Spleen (tissue), 11 donors: ENCODE data around the gene NTS. TPM values are rescaled to one million over a fixed set of nuclear protein-coding genes. Genes with fewer than 3 reads are reported as not detected.
A peak's percentile ranks its signal among the peaks of the same experiment; 100 is the strongest.

Experiments
- DNase-seq: peaks from one replicate; pipeline ENCODE4 v3.0.0-alpha.2; 2020
- H3K27ac ChIP-seq, 8 donors: fragments of 200-600 bp; sonication (generic) in 7 of 8; 1 replicate in 4 of 8; 2 replicates in 4 of 8; pipeline versions ENCODE4 v1.5.0 to v1.8.0; 2016 to 2021; ENCODE audit warnings: inconsistent platforms in 4 of 8, mild to moderate bottlenecking in 4 of 8, moderate library complexity in 1 of 8
- H3K27me3 ChIP-seq, 7 donors: fragments of 200-600 bp; sonication (generic) in 6 of 7; replicated peaks in 1 of 7; 1 replicate in 4 of 7; 2 replicates in 3 of 7; pipeline versions ENCODE4 v1.5.0 to v1.8.0; 2016 to 2021; ENCODE audit warnings: inconsistent platforms in 3 of 7, mild to moderate bottlenecking in 1 of 7
- H3K36me3 ChIP-seq, 6 donors: fragments of 200-600 bp; sonication (generic) in 5 of 6; 1 replicate in 4 of 6; 2 replicates in 2 of 6; pipeline versions ENCODE4 v1.5.0 to v1.8.0; 2016 to 2021; ENCODE audit warnings: inconsistent platforms in 2 of 6
- H3K4me1 ChIP-seq, 6 donors: fragments of 200-600 bp; sonication (generic) in 5 of 6; 1 replicate in 3 of 6; 2 replicates in 3 of 6; pipeline versions ENCODE4 v1.5.0 to v1.8.0; 2016 to 2021; ENCODE audit warnings: inconsistent platforms in 3 of 6
- H3K4me3 ChIP-seq, 8 donors: fragments of 200-600 bp; sonication (generic) in 7 of 8; 1 replicate in 4 of 8; 2 replicates in 4 of 8; pipeline versions ENCODE4 v1.5.0 to v1.8.0; 2016 to 2021; ENCODE audit warnings: inconsistent platforms in 4 of 8, mild to moderate bottlenecking in 4 of 8, moderate library complexity in 2 of 8
- H3K9me3 ChIP-seq, 8 donors: fragments of 200-600 bp; sonication (generic) in 7 of 8; 1 replicate in 4 of 8; 2 replicates in 4 of 8; pipeline versions ENCODE4 v1.5.0 to v1.8.0; 2016 to 2021; ENCODE audit warnings: inconsistent platforms in 4 of 8
- CTCF ChIP-seq, 11 experiments: fragments of 200-600 bp in 7 of 11; fragments of 450-650 bp in 4 of 11; sonication (generic) in 4 of 11; IDR thresholded peaks in 8 of 11; conservative IDR thresholded peaks in 3 of 11; 1 replicate in 7 of 11; 2 replicates in 4 of 11; pipeline versions ENCODE4 v1.4.0 to v1.8.0; 2016 to 2021; ENCODE audit warnings: antibody characterized with exemption in 11 of 11, inconsistent platforms in 4 of 11, mild to moderate bottlenecking in 1 of 11
- POLR2A ChIP-seq, 3 donors: fragments of 450-650 bp; IDR thresholded peaks; one replicate each; pipeline ENCODE4 v1.5.1; 2017; ENCODE audit warnings: antibody characterized with exemption in 3 of 3, mild to moderate bottlenecking in 1 of 3
- POLR2AphosphoS5 ChIP-seq, 3 donors: sonication (generic); formaldehyde crosslinking; IDR thresholded peaks; one replicate each; pipeline ENCODE4 v1.5.1; 2017; ENCODE audit warnings: antibody characterized with exemption in 3 of 3
- WGBS, 5 donors: extraction: QIAGEN DNeasy Blood & Tissue Kit in 3 of 5; methylation state at CpG; one replicate each; pipeline versions ENCODE4 v1.1.5 to v1.1.7; 2013 to 2018; 5-methylcytosine and 5-hydroxymethylcytosine counted together
- intact Hi-C: fragments of 100-400 bp; cut with DNase I; formaldehyde crosslinking; loops from one replicate; pipeline ENCODE4 v1.15.0; 2023; ENCODE audit warnings: low total_unique reads
- polyA plus RNA-seq, 3 donors: library from polyadenylated mRNA; stranded (reverse); fragments of 200-250 nt; gene quantifications; one replicate each; pipeline ENCODE4 v1.2.1, GENCODE V29; 2013
- total RNA-seq, 7 donors: library from RNA; depleted of rRNA in 3 of 7; stranded (reverse); fragments of >200 nt in 3 of 7; fragmentation: NEBNext Ultra II Directional in 4 of 7; extraction: Animal tissue kit (Norgen Biotek cat#: 25700) in 4 of 7; gene quantifications; one replicate each; pipeline versions ENCODE4 v1.1.0 to v1.2.1, GENCODE V29; 2016 to 2021
- donor health status: healthy with polysubstance abuse.
- donor health status: DM: no; HTN: no; CAD: no; lungs with moderate emphysema.
- donor health status: DM: no; HTN: no; CAD: no.
- donor health status: Bipolar disorder and iron deficiency.
- donor health status: healthy.
- donor health status: DM: no; HTN: no; CAD: no.
- donor health status: DM: yes; HTN: yes; CAD: no.

The NTS gene
- total and polyA plus RNA-seq, 10 donors: 0.20 to 1.0 (median 0.41) TPM; not detected in 4

- Histone ChIP-seq H3K27ac (no peak overlapping the region), H3K27me3 (no peaks in the 10 kb centered on the region), H3K4me1 (no peaks in the 10 kb centered on the region), H3K36me3 (no peaks in the 10 kb centered on the region), H3K4me3 (no peak overlapping the region), H3K9me3 (no peaks in the 10 kb centered on the region)
- intact Hi-C loops: loop anchor here (5.0 kb wide), 1 partner anchor 400 kb away; no protein-coding TSS in a partner anchor
- no peak for DNase-seq
- WGBS, 5 donors: 35 to 44% (median 40%) methylated on average over 5 of the region's 5 CpGs
- TF ChIP-seq POLR2A (IDR thresholded peaks at IDR 0.05) (no peak), CTCF (IDR thresholded peaks at IDR 0.05 in 8 of 11, conservative IDR thresholded peaks at IDR 0.05 in 3 of 11) (peak in 10 of 11 experiments; percentile 42 to 77 (median 60))
Observed at GRCh38 chr12:85866986-85867776, 6.9 kb upstream of the NTS start.

GRCh38 chr12:85872497-85873091 lies 1.5 kb upstream of the NTS start:
- intact Hi-C loops: loop anchor here (10.0 kb wide), 1 partner anchor 298 kb away; no protein-coding TSS in a partner anchor

GRCh38 chr12:85877459-85877858 lies 3.4 kb downstream of the NTS start:
- TF ChIP-seq POLR2A (IDR thresholded peaks at IDR 0.05): no peak
- TF ChIP-seq CTCF (IDR thresholded peaks at IDR 0.05 in 8 of 11, conservative IDR thresholded peaks at IDR 0.05 in 3 of 11): no peak
- no peak for TF ChIP-seq POLR2AphosphoS5 (IDR thresholded peaks at IDR 0.05)
- Histone ChIP-seq H3K27ac (no peak overlapping the region), H3K9me3 (no peaks in the 10 kb centered on the region), H3K4me3 (no peak overlapping the region), H3K36me3 (no peaks in the 10 kb centered on the region), H3K27me3 (no peaks in the 10 kb centered on the region), H3K4me1 (no peaks in the 10 kb centered on the region)
- no peak for DNase-seq
- WGBS, 5 donors: 63 to 72% (median 65%) methylated on average over 3 of the region's 3 CpGs
- intact Hi-C loops: loop anchor here (10.0 kb wide), 1 partner anchor 303 kb away; no protein-coding TSS in a partner anchor

More at GRCh38 chr12:85872497-85873091, 1.5 kb upstream of the NTS start:
- Histone ChIP-seq H3K27ac (no peak overlapping the region), H3K27me3 (no peaks in the 10 kb centered on the region), H3K4me3 (no peak overlapping the region), H3K4me1 (no peaks in the 10 kb centered on the region), H3K36me3 (no peaks in the 10 kb centered on the region), H3K9me3 (no peaks in the 10 kb centered on the region)
- no peak for DNase-seq
- no peak for TF ChIP-seq POLR2A (IDR thresholded peaks at IDR 0.05)
- peak in 9 of 11 experiments; percentile 24 to 63 (median 58) for TF ChIP-seq CTCF (IDR thresholded peaks at IDR 0.05 in 8 of 11, conservative IDR thresholded peaks at IDR 0.05 in 3 of 11)
- 31 to 33% (median 32%) methylated on average over 3 of the region's 3 CpGs for whole genome bisulfite sequencing, 5 donors

- no peaks in the 10 kb centered on the region for H3K4me1 ChIP-seq
- TF ChIP-seq POLR2A (IDR thresholded peaks at IDR 0.05): no peak
- no peak for TF ChIP-seq POLR2AphosphoS5 (IDR thresholded peaks at IDR 0.05)
- no peak for TF ChIP-seq CTCF (IDR thresholded peaks at IDR 0.05 in 8 of 11, conservative IDR thresholded peaks at IDR 0.05 in 3 of 11)
- no peak overlapping the region for H3K4me3 ChIP-seq
- no peaks in the 10 kb centered on the region for H3K9me3 ChIP-seq
- no peaks in the 10 kb centered on the region for H3K27me3 ChIP-seq
- no peaks in the 10 kb centered on the region for H3K36me3 ChIP-seq
- intact Hi-C loops: no loop called here
- DNase-seq: no peak
- H3K27ac ChIP-seq: no peak overlapping the region
Observed at GRCh38 chr12:85883763-85884162, 9.7 kb downstream of the NTS start.
